Middle frontal gyrus (tissue), 1 donor: ENCODE data around the gene COPB2.
"Not testable (repeated sequence)": the region's sequence is repeated elsewhere in the genome, so short reads cannot be mapped to it uniquely, and the experiment has no call there.

Experiments used
- DNase-seq: peaks from one replicate; pipeline ENCODE4 v3.0.0-alpha.2; 2015; ENCODE audit warnings: low spot score; ENCODE audit errors: extremely low spot score

COPB2 gene

GRCh38 chr3:139378587-139379241 is 10.7 kb downstream of the COPB2 start:
- DNase-seq: no peak

- DNase-seq: no peak
These were observed 12.1 kb downstream of the COPB2 start for GRCh38 chr3:139377378-139377777.

- DNase-seq: no peak
These were observed 15.3 kb downstream of the COPB2 start for GRCh38 chr3:139374099-139374498.

GRCh38 chr3:139364549-139364948 is 24.9 kb downstream of the COPB2 start:
- no peak for DNase-seq

GRCh38 chr3:139361276-139361675 is 28.2 kb downstream of the COPB2 start:
- no peak for DNase-seq

GRCh38 chr3:139358841-139359562 is 30.4 kb downstream of the COPB2 start:
- no peak for DNase-seq

GRCh38 chr3:139357899-139358298 is 31.5 kb downstream of the COPB2 start:
- DNase-seq: no peak

- no peak for DNase-seq
These were observed 33.6 kb downstream of the COPB2 start for GRCh38 chr3:139355891-139356290.

- no peak for DNase-seq
These were observed 34.0 kb downstream of the COPB2 start for GRCh38 chr3:139355476-139355875.

GRCh38 chr3:139354661-139355060 is 34.8 kb downstream of the COPB2 start:
- no peak for DNase-seq

- no peak for DNase-seq
These were observed 35.4 kb downstream of the COPB2 start for GRCh38 chr3:139353920-139354556.

GRCh38 chr3:139346771-139347170 is 42.7 kb downstream of the COPB2 start:
- DNase-seq: no peak

GRCh38 chr3:139343895-139344856 is 45.3 kb downstream of the COPB2 start, which contains the start of gene MRPS22:
Gene MRPS22 (plus strand): TSS chr3:139344020. CDS start chr3:139344027, 7 bp downstream.
- peak; percentile 87 for DNase-seq

- DNase-seq: no peak
These were observed 47.4 kb downstream of the COPB2 start for GRCh38 chr3:139342054-139342453.

- no peak for DNase-seq
These were observed 48.7 kb downstream of the COPB2 start for GRCh38 chr3:139340784-139341183.

GRCh38 chr3:139339219-139339906 is 50.1 kb downstream of the COPB2 start:
- DNase-seq: no peak

- DNase-seq: no peak
These were observed 51.0 kb downstream of the COPB2 start for GRCh38 chr3:139338405-139338804.

- not testable (repeated sequence) for DNase-seq
These were observed 54.8 kb downstream of the COPB2 start for GRCh38 chr3:139334675-139335074.

GRCh38 chr3:139332092-139332491 is 57.4 kb downstream of the COPB2 start:
- no peak for DNase-seq

GRCh38 chr3:139329364-139329850 is 60.0 kb downstream of the COPB2 start:
- peak; percentile 67 for DNase-seq
